ENCODE data around the gene LRRC14B. TPM values are rescaled to one million over a fixed set of nuclear protein-coding genes. Genes with fewer than 3 reads are reported as not detected.

The LRRC14B gene
- total RNA-seq, 4 donors from 2014 or later: not detected

GRCh38 chr5:145585-146323 is 45.5 kb upstream of the LRRC14B start:
- peaks cover 7% of the 10 kb centered on the region for H3K9me3 ChIP-seq

GRCh38 chr5:147751-148150 is 43.5 kb upstream of the LRRC14B start:
- 97% methylated on average over 1 of the region's 1 CpG for WGBS
- DNase-seq (ENCODE audit: low spot score in 2 of 2): no peak
- peaks cover 7% of the 10 kb centered on the region for H3K9me3 ChIP-seq
- no peak for TF ChIP-seq CTCF (IDR thresholded peaks at IDR 0.05)
- no peak for TF ChIP-seq EP300 (IDR thresholded peaks at IDR 0.05)
- no peak for TF ChIP-seq POLR2AphosphoS5 (IDR thresholded peaks at IDR 0.05)
- no peak for TF ChIP-seq POLR2A (IDR thresholded peaks at IDR 0.05)
- no peak overlapping the region for H3K27ac ChIP-seq
- H3K36me3 ChIP-seq: no peaks in the 10 kb centered on the region
- H3K4me3 ChIP-seq: no peak overlapping the region
- H3K4me1 ChIP-seq: no peaks in the 10 kb centered on the region
- H3K27me3 ChIP-seq: no peaks in the 10 kb centered on the region

More at GRCh38 chr5:145585-146323, 45.5 kb upstream of the LRRC14B start:
- Histone ChIP-seq H3K4me1 (no peaks in the 10 kb centered on the region), H3K27me3 (no peaks in the 10 kb centered on the region), H3K36me3 (no peaks in the 10 kb centered on the region), H3K4me3 (no peak overlapping the region), H3K27ac (no peak overlapping the region)
- no peak for DNase-seq (ENCODE audit: low spot score in 2 of 2)
- TF ChIP-seq POLR2A (IDR thresholded peaks at IDR 0.05) (no peak), POLR2AphosphoS5 (IDR thresholded peaks at IDR 0.05) (no peak), CTCF (IDR thresholded peaks at IDR 0.05) (no peak), EP300 (IDR thresholded peaks at IDR 0.05) (no peak)
- 92% methylated on average over 7 of the region's 7 CpGs for WGBS

DNA sequence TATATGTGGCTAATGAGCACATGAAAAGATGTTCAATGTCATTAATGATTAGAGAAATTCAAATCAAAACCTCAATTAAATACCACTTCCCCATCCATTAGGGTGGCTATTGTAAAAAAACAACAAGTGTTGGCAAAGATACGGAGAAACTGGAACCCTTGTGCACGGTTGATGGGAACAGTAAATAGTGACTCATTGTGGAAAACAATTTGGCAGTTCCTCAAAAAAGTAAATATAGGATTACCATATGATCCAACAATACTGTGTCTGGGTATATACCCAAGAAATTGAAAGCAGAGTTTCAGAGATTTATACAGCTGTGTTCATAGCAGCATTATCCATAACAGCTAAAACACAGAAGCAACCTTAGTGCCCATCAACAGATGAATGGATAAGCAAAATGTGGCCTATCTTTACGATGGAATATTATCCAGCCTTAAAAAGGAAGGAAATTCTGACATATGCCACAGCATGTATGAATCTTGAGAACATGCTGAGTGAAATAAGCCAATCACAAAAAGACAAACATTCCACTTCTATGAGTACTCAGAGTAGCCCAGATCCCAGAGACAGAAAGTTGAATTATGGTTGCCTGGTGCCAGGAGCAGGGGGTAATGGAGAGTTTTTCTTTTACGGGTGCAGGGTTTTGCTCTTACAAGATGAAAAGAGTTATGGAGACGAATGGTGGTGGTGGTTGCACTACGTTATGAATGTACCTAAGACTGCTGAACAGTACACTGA is 41.4 kb upstream of the LRRC14B start:
- no peak for TF ChIP-seq CTCF (IDR thresholded peaks at IDR 0.05)
- DNase-seq (ENCODE audit: low spot score in 2 of 2): no peak
- Histone ChIP-seq H3K36me3 (no peaks in the 10 kb centered on the region), H3K4me3 (no peak overlapping the region), H3K27ac (no peak overlapping the region), H3K4me1 (no peaks in the 10 kb centered on the region), H3K27me3 (no peaks in the 10 kb centered on the region), H3K9me3 (peaks cover 7% of the 10 kb centered on the region)
- 66% methylated on average over 6 of the region's 6 CpGs for WGBS

- DNase-seq (ENCODE audit: low spot score in 2 of 2): no peak
- H3K27ac ChIP-seq: no peak overlapping the region
- peaks cover 7% of the 10 kb centered on the region for H3K9me3 ChIP-seq
- no peak overlapping the region for H3K4me3 ChIP-seq
- no peak for TF ChIP-seq EP300 (IDR thresholded peaks at IDR 0.05)
- no peak for TF ChIP-seq POLR2A (IDR thresholded peaks at IDR 0.05)
- TF ChIP-seq CTCF (IDR thresholded peaks at IDR 0.05): no peak
- TF ChIP-seq POLR2AphosphoS5 (IDR thresholded peaks at IDR 0.05): no peak
- no peaks in the 10 kb centered on the region for H3K4me1 ChIP-seq
- H3K36me3 ChIP-seq: no peaks in the 10 kb centered on the region
- 90% methylated on average over 4 of the region's 4 CpGs for WGBS
- H3K27me3 ChIP-seq: no peaks in the 10 kb centered on the region
Observed at GRCh38 chr5:150746-151145, 40.5 kb upstream of the LRRC14B start.

GRCh38 chr5:152077-152476 is 39.2 kb upstream of the LRRC14B start:
- no peak overlapping the region for H3K27ac ChIP-seq
- no peaks in the 10 kb centered on the region for H3K36me3 ChIP-seq
- no peak overlapping the region for H3K4me3 ChIP-seq
- no peaks in the 10 kb centered on the region for H3K4me1 ChIP-seq
- WGBS: 97% methylated on average over 6 of the region's 6 CpGs
- peaks cover 2% of the 10 kb centered on the region for H3K9me3 ChIP-seq
- no peaks in the 10 kb centered on the region for H3K27me3 ChIP-seq
- TF ChIP-seq POLR2A (IDR thresholded peaks at IDR 0.05): no peak
- no peak for DNase-seq (ENCODE audit: low spot score in 2 of 2)

All from suprapubic skin (tissue), 4 donors.